ENCODE data around the gene PPP3R1.
"Not testable (repeated sequence)": the region's sequence is repeated elsewhere in the genome, so short reads cannot be mapped to it uniquely, and the experiment has no call there.

PPP3R1 gene

GRCh38 chr2:68185541-68186164 lies 66.7 kb downstream of the PPP3R1 start:
- no peak for DNase-seq

GRCh38 chr2:68182902-68183301 lies 69.4 kb downstream of the PPP3R1 start:
- no peak for DNase-seq

GRCh38 chr2:68178954-68179627 lies 73.2 kb downstream of the PPP3R1 start:
- no peak for DNase-seq

GRCh38 chr2:68178432-68178831 lies 73.9 kb downstream of the PPP3R1 start:
- no peak for DNase-seq

- DNase-seq = no peak
Measured at GRCh38 chr2:68177541-68177940, 74.8 kb downstream of the PPP3R1 start.

GRCh38 chr2:68176657-68177056 lies 75.7 kb downstream of the PPP3R1 start:
- DNase-seq = no peak

- not testable (repeated sequence) for DNase-seq
Measured at GRCh38 chr2:68175210-68175609, 77.1 kb downstream of the PPP3R1 start.

- DNase-seq = no peak
Measured at GRCh38 chr2:68172990-68173700, 79.2 kb downstream of the PPP3R1 start.

- no peak for DNase-seq
Measured at GRCh38 chr2:68172521-68172920, 79.8 kb downstream of the PPP3R1 start.

- no peak for DNase-seq
Measured at GRCh38 chr2:68171684-68172083, 80.6 kb downstream of the PPP3R1 start.

GRCh38 chr2:68171146-68171545 lies 81.2 kb downstream of the PPP3R1 start:
- DNase-seq = no peak

GRCh38 chr2:68169308-68169707 lies 83.0 kb downstream of the PPP3R1 start:
- no peak for DNase-seq

- DNase-seq = no peak
Measured at GRCh38 chr2:68167186-68167585, 85.1 kb downstream of the PPP3R1 start.

GRCh38 chr2:68163641-68164040 lies 88.7 kb downstream of the PPP3R1 start:
- no peak for DNase-seq

GRCh38 chr2:68158134-68158447 lies 94.2 kb downstream of the PPP3R1 start:
- no peak for DNase-seq

- DNase-seq = peak; percentile 94
Measured at GRCh38 chr2:68157402-68158133, 94.8 kb downstream of the PPP3R1 start, which contains the start of gene PNO1. TSS of gene PNO1 (plus strand) at chr2:68157888. CDS start at chr2:68157935, 47 bp downstream.

GRCh38 chr2:68157002-68157401 lies 95.3 kb downstream of the PPP3R1 start:
- no peak for DNase-seq

- no peak for DNase-seq
Measured at GRCh38 chr2:68156419-68156818, 95.9 kb downstream of the PPP3R1 start.

GRCh38 chr2:68155618-68156017 lies 96.7 kb downstream of the PPP3R1 start:
- DNase-seq = no peak

GRCh38 chr2:68152681-68153347 lies 99.5 kb downstream of the PPP3R1 start:
- DNase-seq = peak in 1 of 2 donors; percentile 18

- DNase-seq = no peak
Measured at GRCh38 chr2:68151037-68151436, 101.3 kb downstream of the PPP3R1 start.

GRCh38 chr2:68141875-68142274 lies 110.5 kb downstream of the PPP3R1 start:
- no peak for DNase-seq

Measured in hippocampal formation (tissue), 2 donors.